HG02571 (cell line): ENCODE measurements around the gene CALD1.
A peak's percentile ranks its signal among the peaks of the same experiment; 100 is the strongest.

Experiments
- ATAC-seq: cut with Tn5 transposase; IDR thresholded peaks from one replicate; pipeline ENCODE4 v1.9.1; 2021; ENCODE audit warnings: mild to moderate bottlenecking, moderate library complexity; ENCODE audit not compliant: unreplicated experiment

The CALD1 gene

GRCh38 chr7:134763960-134764359 lies 15.5 kb upstream of the CALD1 start:
- ATAC-seq = no peak

- no peak for ATAC-seq
Observed at GRCh38 chr7:134764365-134764764, 15.1 kb upstream of the CALD1 start.

- peak; percentile 59 for ATAC-seq
Observed at GRCh38 chr7:134766779-134767519, 12.5 kb upstream of the CALD1 start.

GRCh38 chr7:134767520-134768168 lies 11.8 kb upstream of the CALD1 start:
- ATAC-seq = no peak

GRCh38 chr7:134768243-134768642 lies 11.2 kb upstream of the CALD1 start:
- no peak for ATAC-seq

GRCh38 chr7:134770676-134771075 lies 8.8 kb upstream of the CALD1 start:
- no peak for ATAC-seq

- no peak for ATAC-seq
Observed at GRCh38 chr7:134771111-134771510, 8.3 kb upstream of the CALD1 start.

- no peak for ATAC-seq
Observed at GRCh38 chr7:134771889-134772288, 7.5 kb upstream of the CALD1 start.

GRCh38 chr7:134772401-134772800 lies 7.0 kb upstream of the CALD1 start:
- ATAC-seq = no peak

GRCh38 chr7:134773164-134773563 lies 6.3 kb upstream of the CALD1 start:
- no peak for ATAC-seq

GRCh38 chr7:134774119-134774518 lies 5.3 kb upstream of the CALD1 start:
- no peak for ATAC-seq

GRCh38 chr7:134777470-134777869 lies 2.0 kb upstream of the CALD1 start:
- no peak for ATAC-seq

- ATAC-seq = no peak
Observed at GRCh38 chr7:134777908-134778580, 1.4 kb upstream of the CALD1 start.

GRCh38 chr7:134779741-134780065 lies 269 bp downstream of the CALD1 start:
- no peak for ATAC-seq

GRCh38 chr7:134780166-134780828 lies 863 bp downstream of the CALD1 start:
- ATAC-seq = no peak

GRCh38 chr7:134781171-134781570 lies 1.7 kb downstream of the CALD1 start:
- no peak for ATAC-seq

GRCh38 chr7:134782121-134782623 lies 2.7 kb downstream of the CALD1 start:
- peak; percentile 53 for ATAC-seq

GRCh38 chr7:134783294-134784069 lies 4.0 kb downstream of the CALD1 start:
- no peak for ATAC-seq

GRCh38 chr7:134784251-134785049 lies 5.0 kb downstream of the CALD1 start:
- no peak for ATAC-seq

GRCh38 chr7:134785842-134786241 lies 6.4 kb downstream of the CALD1 start:
- ATAC-seq = no peak
